Activated T-helper 1 cell treated with anti-CD3 and anti-CD28 coated beads, Interleukin-12 subunit alpha, Interleukin-12 subunit beta, Interleukin-2, Interleukin-4 antibody, amounts not matched to agents 30 ng/mL and 10 ng/mL and 1 ng/mL, durations not matched to agents 14 hours and 24 hours and 36 hours (primary cell): ENCODE results near the gene RPL13. TPM values are rescaled to one million over a fixed set of nuclear protein-coding genes. Genes with fewer than 3 reads are reported as not detected.

Experiments
- DNase-seq: peaks from one replicate; pipeline ENCODE4 v3.0.0; 2021; ENCODE audit warnings: low spot score
- H3K27ac Mint-ChIP-seq: one replicate; pipeline ENCODE4 v1.8.0; 2021; ENCODE audit warnings: mild to moderate bottlenecking, mixed read lengths
- H3K27me3 Mint-ChIP-seq: one replicate; pipeline ENCODE4 v1.8.0; 2022; ENCODE audit warnings: mild to moderate bottlenecking, moderate library complexity, mixed read lengths; ENCODE audit not compliant: insufficient read depth
- H3K36me3 Mint-ChIP-seq: one replicate; pipeline ENCODE4 v1.8.0; 2021; ENCODE audit warnings: low read depth, mixed read lengths
- H3K4me1 Mint-ChIP-seq: one replicate; pipeline ENCODE4 v1.8.0; 2021; ENCODE audit warnings: low read depth, mixed read lengths
- H3K4me3 Mint-ChIP-seq: one replicate; pipeline ENCODE4 v1.8.0; 2021; ENCODE audit warnings: mild to moderate bottlenecking, moderate library complexity, mixed read lengths
- H3K9me3 Mint-ChIP-seq: one replicate; pipeline ENCODE4 v1.8.0; 2021; ENCODE audit warnings: mixed read lengths
- intact Hi-C: fragments of 100-400 bp; cut with micrococcal nuclease; formaldehyde crosslinking; loops from one replicate; pipeline ENCODE4 v1.15.1; 2024
- total RNA-seq: library from RNA; stranded (reverse); gene quantifications from 2 replicates; pipeline ENCODE4 v1.2.3, GENCODE V29; 2022

The RPL13 gene
- total RNA-seq, 1 donor from 2014 or later: 2,133 TPM

DNA sequence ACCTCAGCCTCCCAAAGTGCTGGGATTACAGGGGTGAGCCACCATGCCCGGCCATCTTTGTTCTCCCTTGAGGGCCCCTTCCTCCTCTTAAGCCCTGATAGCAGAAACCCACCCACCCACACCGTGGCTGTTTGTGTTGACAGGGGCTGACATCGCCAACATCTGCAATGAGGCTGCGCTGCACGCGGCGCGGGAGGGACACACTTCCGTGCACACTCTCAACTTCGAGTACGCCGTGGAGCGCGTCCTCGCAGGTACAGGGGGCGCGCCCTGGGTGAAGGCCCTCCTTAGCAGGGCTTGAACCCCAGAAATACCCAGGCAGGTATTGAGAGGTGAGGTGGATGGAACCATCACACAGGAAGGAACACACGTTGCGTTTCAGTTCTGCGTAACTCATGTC lies 12.6 kb upstream of the RPL13 start:
- H3K9me3 Mint-ChIP-seq: no peaks in the 10 kb centered on the region
- no peak overlapping the region for H3K4me3 Mint-ChIP-seq
- H3K27me3 Mint-ChIP-seq: no peaks in the 10 kb centered on the region
- no peak for DNase-seq
- intact Hi-C loops: no loop called here
- peaks cover 11% of the 10 kb centered on the region for H3K4me1 Mint-ChIP-seq
- H3K27ac Mint-ChIP-seq: no peak overlapping the region
- H3K36me3 Mint-ChIP-seq: peaks cover 26% of the 10 kb centered on the region

DNA sequence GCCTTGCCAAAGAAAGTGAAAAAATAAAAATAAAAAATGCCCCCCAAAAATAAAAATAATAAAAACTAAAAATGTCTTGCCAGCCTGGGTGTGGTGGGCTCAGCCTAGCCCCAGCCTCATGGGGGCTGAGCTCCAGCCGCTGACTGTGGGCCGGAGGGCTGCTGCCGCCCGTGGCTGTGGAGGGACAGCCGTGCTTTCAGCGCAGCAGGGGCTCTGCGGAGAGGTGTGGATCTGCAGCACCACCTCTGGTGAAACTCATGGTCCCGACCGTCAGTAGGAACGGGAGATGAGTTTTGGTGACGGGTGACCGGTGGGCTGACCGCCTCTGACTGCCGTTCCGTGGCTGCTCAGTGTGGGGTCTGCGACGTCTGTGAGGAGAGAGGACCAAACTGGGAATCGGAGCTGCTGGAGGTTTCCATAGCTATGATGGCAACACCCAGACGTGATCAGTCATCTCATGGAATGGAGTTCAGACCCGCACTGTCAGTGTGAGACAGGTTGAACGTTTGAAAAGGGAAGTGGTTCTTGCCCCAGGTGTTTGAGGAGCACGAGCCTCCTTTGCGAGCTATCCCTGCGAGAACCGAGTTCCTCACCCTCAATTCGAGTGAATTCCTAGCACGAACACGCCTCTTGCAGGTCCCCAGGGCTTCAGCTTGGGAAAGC lies 12.0 kb upstream of the RPL13 start:
- peak overlapping the region; percentile 44 for H3K27ac Mint-ChIP-seq
- no peak for DNase-seq
- H3K4me3 Mint-ChIP-seq: no peak overlapping the region
- H3K9me3 Mint-ChIP-seq: no peaks in the 10 kb centered on the region
- intact Hi-C loops: no loop called here
- H3K27me3 Mint-ChIP-seq: no peaks in the 10 kb centered on the region
- H3K36me3 Mint-ChIP-seq: peaks cover 26% of the 10 kb centered on the region
- peaks cover 11% of the 10 kb centered on the region for H3K4me1 Mint-ChIP-seq

DNA sequence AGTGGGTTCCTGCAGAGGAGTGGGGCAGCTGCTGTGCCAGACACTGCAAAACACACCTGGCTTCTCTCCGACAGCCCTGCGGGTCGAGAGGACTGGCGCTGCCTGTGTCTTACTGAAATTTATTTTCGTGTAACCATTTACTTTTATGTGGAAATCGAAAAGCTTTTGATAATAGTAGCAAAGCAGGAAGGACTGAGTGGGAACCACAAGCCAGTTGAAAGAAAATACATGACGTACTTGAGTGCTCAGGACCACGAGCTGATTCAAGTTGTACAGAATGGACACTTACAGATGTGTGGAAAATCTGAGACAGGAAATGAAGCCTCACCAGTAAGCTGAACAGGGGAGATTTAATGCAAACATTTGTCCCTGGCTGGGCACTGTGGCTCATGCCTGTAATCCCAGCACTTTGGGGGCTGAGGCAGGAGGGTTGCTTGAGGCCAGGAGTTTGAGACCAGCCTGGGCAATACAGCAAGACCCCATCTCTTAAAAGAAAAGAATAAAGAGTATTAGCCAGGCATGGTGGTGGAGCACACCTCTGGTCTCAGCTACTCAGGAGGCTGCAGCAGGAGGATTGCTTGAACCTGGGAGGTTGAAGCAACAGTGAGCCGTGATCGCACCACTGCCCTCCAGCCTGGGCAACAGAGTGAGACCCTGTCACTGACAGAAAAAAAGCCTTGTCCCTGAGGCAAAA lies 11.3 kb upstream of the RPL13 start:
- Mint-ChIP-seq H3K9me3 (no peaks in the 10 kb centered on the region), H3K4me3 (peak overlapping the region; percentile 26), H3K27ac (peak overlapping the region; percentile 88), H3K36me3 (peaks cover 26% of the 10 kb centered on the region), H3K27me3 (no peaks in the 10 kb centered on the region), H3K4me1 (peaks cover 11% of the 10 kb centered on the region)
- intact Hi-C loops: no loop called here
- no peak for DNase-seq

DNA sequence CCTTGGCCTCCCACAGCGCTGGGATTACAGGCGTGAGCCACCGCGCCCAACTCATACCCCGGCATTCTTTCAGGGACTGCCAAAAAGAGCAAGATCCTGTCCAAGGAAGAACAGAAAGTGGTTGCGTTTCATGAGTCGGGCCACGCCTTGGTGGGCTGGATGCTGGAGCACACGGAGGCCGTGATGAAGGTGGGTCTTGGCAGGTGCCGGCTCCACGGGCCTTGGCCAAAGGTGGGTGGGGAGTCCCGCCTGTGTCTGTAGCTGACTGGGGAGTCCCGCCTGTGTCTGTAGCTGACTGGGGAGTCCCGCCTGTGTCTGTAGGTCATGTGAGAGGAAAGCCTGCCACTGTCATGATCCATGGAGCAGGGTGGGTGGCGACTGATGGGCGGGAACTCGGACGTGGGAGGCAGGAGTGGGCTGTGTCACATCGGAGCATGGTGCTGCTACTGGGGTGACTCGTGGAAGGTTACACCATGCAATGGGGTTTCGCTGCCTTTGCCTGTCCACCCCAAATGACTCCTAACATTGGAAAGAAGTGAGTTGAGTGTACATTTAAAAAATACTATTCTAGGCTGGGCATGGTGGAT lies 10.0 kb upstream of the RPL13 start:
- intact Hi-C loops: no loop called here
- Mint-ChIP-seq H3K9me3 (no peaks in the 10 kb centered on the region), H3K27me3 (no peaks in the 10 kb centered on the region), H3K36me3 (peaks cover 26% of the 10 kb centered on the region), H3K4me3 (no peak overlapping the region), H3K27ac (no peak overlapping the region), H3K4me1 (peaks cover 11% of the 10 kb centered on the region)
- DNase-seq: no peak

DNA sequence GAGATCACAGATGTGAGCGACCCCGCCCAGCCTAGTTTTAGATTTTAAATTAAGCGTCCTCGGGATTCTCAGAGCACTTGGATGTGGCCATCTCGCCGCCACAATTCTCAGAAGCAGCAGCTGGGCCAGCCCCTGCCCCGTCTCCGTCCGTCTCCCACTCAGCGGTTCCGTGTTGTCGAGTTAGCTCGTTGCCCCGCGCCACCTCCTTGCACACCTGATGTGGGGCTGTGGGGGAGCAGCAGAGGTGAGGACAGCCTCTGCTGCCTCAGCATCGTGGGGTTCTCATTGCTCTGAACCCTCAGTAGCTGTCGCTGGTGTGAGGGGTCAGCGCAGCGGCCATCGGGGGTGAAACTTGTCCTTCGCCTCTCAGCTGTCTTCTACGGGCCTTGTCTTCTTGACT lies 8.2 kb upstream of the RPL13 start:
- Mint-ChIP-seq H3K9me3 (no peaks in the 10 kb centered on the region), H3K27me3 (no peaks in the 10 kb centered on the region), H3K4me1 (peaks cover 14% of the 10 kb centered on the region), H3K4me3 (no peak overlapping the region), H3K27ac (no peak overlapping the region), H3K36me3 (peaks cover 26% of the 10 kb centered on the region)
- no peak for DNase-seq
- intact Hi-C loops: no loop called here

DNA sequence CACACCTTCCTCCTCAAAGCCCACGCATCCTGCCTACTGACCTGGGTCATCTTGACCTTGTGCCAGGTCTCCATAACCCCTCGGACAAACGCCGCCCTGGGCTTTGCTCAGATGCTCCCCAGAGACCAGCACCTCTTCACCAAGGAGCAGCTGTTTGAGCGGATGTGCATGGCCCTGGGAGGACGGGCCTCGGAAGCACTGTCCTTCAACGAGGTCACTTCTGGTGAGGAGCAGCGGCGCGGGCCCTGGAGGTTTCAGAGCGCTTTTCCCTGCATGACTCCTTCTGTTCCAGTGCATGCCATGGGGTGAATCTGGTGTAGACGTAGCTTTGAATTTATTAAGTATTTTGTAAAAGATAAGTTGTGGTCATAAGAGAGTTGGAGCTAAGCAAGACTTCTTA lies 7.6 kb upstream of the RPL13 start:
- H3K9me3 Mint-ChIP-seq: no peaks in the 10 kb centered on the region
- intact Hi-C loops: no loop called here
- no peak overlapping the region for H3K27ac Mint-ChIP-seq
- H3K36me3 Mint-ChIP-seq: peaks cover 29% of the 10 kb centered on the region
- no peaks in the 10 kb centered on the region for H3K27me3 Mint-ChIP-seq
- H3K4me3 Mint-ChIP-seq: no peak overlapping the region
- H3K4me1 Mint-ChIP-seq: peaks cover 19% of the 10 kb centered on the region
- DNase-seq: no peak

DNA sequence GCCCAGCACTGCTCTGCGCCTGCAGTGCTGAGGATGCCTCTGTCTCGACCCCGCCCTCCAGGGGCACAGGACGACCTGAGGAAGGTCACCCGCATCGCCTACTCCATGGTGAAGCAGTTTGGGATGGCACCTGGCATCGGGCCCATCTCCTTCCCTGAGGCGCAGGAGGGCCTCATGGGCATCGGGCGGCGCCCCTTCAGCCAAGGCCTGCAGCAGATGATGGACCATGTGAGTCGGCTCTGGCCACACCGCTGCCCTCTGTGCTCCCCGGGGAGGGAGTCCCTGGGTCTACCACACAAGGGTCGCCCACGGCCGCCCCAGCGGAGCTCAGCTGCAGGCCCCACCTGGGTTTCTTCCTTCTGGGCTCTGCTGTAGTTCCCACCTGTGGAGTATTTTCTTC lies 6.7 kb upstream of the RPL13 start:
- H3K27ac Mint-ChIP-seq: no peak overlapping the region
- DNase-seq: no peak
- peaks cover 17% of the 10 kb centered on the region for H3K4me1 Mint-ChIP-seq
- H3K4me3 Mint-ChIP-seq: no peak overlapping the region
- no peaks in the 10 kb centered on the region for H3K9me3 Mint-ChIP-seq
- intact Hi-C loops: no loop called here
- H3K27me3 Mint-ChIP-seq: no peaks in the 10 kb centered on the region
- H3K36me3 Mint-ChIP-seq: peaks cover 26% of the 10 kb centered on the region

DNA sequence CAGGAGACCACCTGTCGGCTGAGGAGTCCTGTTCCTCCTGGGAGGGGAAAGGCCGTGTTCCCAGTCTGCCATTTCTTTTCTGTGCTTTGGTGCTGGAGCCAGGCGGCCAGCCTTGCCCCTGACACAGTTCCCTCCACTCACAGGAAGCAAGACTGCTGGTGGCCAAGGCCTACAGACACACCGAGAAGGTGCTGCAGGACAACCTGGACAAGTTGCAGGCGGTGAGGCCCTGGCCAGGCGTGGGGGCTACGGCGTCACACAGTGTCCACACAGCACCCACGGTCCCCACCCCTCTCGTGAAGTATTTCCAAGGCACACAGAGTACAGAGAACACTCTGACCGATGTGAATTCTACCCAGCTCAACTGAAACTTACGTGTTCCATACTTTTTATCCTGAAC lies 6.1 kb upstream of the RPL13 start:
- no peaks in the 10 kb centered on the region for H3K27me3 Mint-ChIP-seq
- H3K9me3 Mint-ChIP-seq: no peaks in the 10 kb centered on the region
- H3K36me3 Mint-ChIP-seq: peaks cover 20% of the 10 kb centered on the region
- intact Hi-C loops: no loop called here
- H3K4me3 Mint-ChIP-seq: no peak overlapping the region
- H3K27ac Mint-ChIP-seq: no peak overlapping the region
- no peak for DNase-seq
- H3K4me1 Mint-ChIP-seq: peaks cover 10% of the 10 kb centered on the region

DNA sequence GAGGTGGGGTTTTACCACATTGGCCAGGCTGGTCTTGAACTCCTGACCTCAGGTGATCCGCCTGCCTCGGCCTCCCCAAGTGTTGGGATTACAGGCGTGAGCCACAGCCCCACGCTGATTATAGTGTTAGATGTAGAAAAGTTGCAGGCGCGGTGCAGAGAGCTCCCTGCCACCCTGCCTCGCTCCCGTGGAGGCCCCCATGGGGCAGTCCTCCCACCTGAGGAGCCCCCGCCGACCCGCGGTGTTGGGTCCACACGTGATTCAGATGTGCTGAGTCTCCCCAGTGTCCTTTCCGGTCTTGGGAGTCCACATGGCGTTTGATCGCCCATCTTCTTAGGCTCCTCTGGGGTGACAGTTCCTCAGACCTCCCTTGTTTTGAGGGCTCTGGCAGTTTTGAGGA lies 5.2 kb upstream of the RPL13 start:
- intact Hi-C loops: no loop called here
- no peak for DNase-seq
- H3K9me3 Mint-ChIP-seq: no peaks in the 10 kb centered on the region
- peaks cover 17% of the 10 kb centered on the region for H3K36me3 Mint-ChIP-seq
- H3K4me1 Mint-ChIP-seq: peaks cover 14% of the 10 kb centered on the region
- no peaks in the 10 kb centered on the region for H3K27me3 Mint-ChIP-seq
- no peak overlapping the region for H3K27ac Mint-ChIP-seq
- no peak overlapping the region for H3K4me3 Mint-ChIP-seq

DNA sequence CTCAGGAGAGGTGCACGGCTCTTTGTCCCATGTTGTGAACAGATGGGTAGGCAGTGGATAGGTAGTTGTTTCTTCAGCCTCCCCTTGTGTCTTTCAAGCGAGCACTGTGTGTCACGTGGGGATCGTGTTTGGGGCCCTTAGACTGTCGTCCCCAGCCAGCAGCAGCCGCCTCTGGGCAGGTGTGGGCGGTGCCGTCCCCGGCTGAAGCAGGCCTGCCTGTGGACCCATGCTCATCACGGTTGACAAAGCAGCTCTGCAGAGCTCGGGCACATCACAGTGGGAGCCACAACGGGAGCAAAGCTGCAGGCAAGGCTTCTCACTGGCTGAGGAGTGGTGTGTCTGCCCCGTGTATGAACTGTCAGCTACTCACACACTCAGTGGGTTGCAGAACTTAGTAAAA lies 4.7 kb upstream of the RPL13 start:
- no peaks in the 10 kb centered on the region for H3K27me3 Mint-ChIP-seq
- DNase-seq: no peak
- H3K9me3 Mint-ChIP-seq: no peaks in the 10 kb centered on the region
- H3K36me3 Mint-ChIP-seq: peaks cover 13% of the 10 kb centered on the region
- peaks cover 14% of the 10 kb centered on the region for H3K4me1 Mint-ChIP-seq
- no peak overlapping the region for H3K27ac Mint-ChIP-seq
- intact Hi-C loops: no loop called here
- no peak overlapping the region for H3K4me3 Mint-ChIP-seq

DNA sequence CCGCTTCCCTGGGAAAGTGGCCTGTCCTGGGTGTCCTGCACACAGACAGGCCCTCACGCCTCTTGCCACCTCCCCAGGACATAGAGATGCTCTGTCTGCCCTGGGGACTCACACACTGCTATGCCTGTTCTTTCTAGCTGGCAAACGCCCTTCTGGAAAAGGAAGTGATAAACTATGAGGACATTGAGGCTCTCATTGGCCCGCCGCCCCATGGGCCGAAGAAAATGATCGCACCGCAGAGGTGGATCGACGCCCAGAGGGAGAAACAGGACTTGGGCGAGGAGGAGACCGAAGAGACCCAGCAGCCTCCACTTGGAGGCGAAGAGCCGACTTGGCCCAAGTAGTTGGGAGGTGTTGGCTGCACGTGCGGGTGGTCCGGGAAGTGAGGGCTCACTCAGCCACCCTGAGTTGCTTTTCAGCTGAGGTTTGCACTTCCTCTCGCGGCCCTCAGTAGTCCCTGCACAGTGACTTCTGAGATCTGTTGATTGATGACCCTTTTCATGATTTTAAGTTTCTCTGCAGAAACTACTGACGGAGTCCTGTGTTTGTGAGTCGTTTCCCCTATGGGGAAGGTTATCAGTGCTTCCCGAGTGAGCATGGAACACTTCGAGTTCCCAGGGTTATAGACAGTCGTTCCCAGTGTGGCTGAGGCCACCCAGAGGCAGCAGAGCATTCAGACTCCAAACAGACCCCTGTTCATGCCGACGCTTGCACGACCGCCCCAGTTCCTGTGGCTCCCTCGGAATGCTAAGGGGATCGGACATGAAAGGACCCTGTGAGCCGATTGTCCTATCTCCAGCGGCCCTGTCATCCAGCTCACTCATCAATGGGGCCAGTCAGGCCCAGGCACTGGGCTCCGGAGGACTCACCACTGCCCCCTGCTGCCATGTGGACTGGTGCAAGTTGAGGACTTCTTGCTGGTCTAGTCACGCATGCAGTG lies 3.5 kb upstream of the RPL13 start:
- intact Hi-C loops: loop anchor here (1.0 kb wide), 2 partner anchors 196 to 224 kb away; no protein-coding TSS in a partner anchor
- DNase-seq: peak; percentile 73
- peak overlapping the region; percentile 54 for H3K4me3 Mint-ChIP-seq
- H3K4me1 Mint-ChIP-seq: peaks cover 19% of the 10 kb centered on the region
- H3K9me3 Mint-ChIP-seq: no peaks in the 10 kb centered on the region
- H3K27me3 Mint-ChIP-seq: no peaks in the 10 kb centered on the region
- peak overlapping the region; percentile 26 for H3K27ac Mint-ChIP-seq
- H3K36me3 Mint-ChIP-seq: peaks cover 21% of the 10 kb centered on the region

DNA sequence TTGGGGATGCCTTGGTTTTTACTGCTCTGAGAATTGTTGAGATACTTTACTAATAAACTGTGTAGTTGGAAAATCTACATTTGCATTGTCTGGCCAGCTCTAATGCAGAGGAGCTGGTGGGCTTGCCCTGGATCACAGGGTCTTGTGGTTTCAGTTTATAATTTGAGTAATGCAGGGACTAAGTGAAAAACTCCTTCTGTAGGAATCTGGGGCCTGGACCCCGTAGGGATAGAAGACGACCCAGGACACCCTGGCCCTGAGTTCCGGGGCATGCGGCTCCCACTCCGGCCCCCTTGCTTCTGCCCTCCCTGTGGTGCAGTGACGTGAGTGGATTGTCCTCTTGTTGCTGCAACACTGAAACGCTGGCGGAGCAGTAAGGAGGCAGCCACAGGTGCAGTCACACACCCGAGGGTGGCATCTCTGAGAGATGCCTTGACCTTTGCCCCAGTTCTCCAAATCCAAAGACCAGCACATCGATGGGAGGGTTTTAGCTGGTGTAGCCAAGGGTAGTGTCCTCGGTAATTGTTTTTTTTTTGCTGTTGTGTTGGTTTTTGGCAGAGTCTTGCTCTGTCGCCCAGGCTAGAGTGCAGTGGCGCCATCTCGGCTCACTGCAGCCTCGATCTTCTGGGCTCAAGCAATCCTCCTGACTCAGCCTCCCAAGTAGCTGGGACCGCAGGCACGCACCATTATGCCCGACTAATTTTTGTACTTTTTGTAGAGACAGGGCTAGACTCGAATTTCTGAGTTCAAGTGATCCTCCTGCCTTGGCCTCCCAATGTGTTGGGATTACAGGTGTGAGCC lies 2.6 kb upstream of the RPL13 start:
- intact Hi-C loops: loop anchor here (1.0 kb wide), 2 partner anchors 197 to 225 kb away; no protein-coding TSS in a partner anchor
- no peaks in the 10 kb centered on the region for H3K9me3 Mint-ChIP-seq
- H3K4me3 Mint-ChIP-seq: peak overlapping the region; percentile 54
- H3K4me1 Mint-ChIP-seq: peaks cover 26% of the 10 kb centered on the region
- H3K27me3 Mint-ChIP-seq: no peaks in the 10 kb centered on the region
- peak overlapping the region; percentile 26 for H3K27ac Mint-ChIP-seq
- peaks cover 25% of the 10 kb centered on the region for H3K36me3 Mint-ChIP-seq
- DNase-seq: no peak
